Ascending aorta (tissue), 2 donors: Measurements from ENCODE around the gene SIK1. TPM values are rescaled to one million over a fixed set of nuclear protein-coding genes. Genes with fewer than 3 reads are reported as not detected.

Source experiments
- DNase-seq, 2 donors: peaks; one replicate each; pipeline ENCODE4 v3.0.0-alpha.2; 2019; ENCODE audit warnings: low spot score in 2 of 2
- H3K27ac ChIP-seq, 2 donors: fragments of 200-600 bp; sonication (generic); one replicate each; pipeline ENCODE4 v1.5.1; 2016 to 2017; ENCODE audit warnings: mild to moderate bottlenecking in 1 of 2
- H3K27me3 ChIP-seq: fragments of 200-600 bp; sonication (generic); one replicate; pipeline ENCODE4 v1.5.1; 2017
- H3K36me3 ChIP-seq, 2 donors: fragments of 200-600 bp; sonication (generic); one replicate each; pipeline ENCODE4 v1.5.1; 2016
- H3K4me1 ChIP-seq, 2 donors: fragments of 200-600 bp; sonication (generic); one replicate each; pipeline ENCODE4 v1.5.1; 2016 to 2017; ENCODE audit warnings: mild to moderate bottlenecking in 1 of 2
- H3K4me3 ChIP-seq, 2 donors: fragments of 200-600 bp; sonication (generic); one replicate each; pipeline ENCODE4 v1.5.1; 2016 to 2017; ENCODE audit warnings: mild to moderate bottlenecking in 1 of 2
- H3K9me3 ChIP-seq, 2 donors: fragments of 200-600 bp; sonication (generic); one replicate each; pipeline ENCODE4 v1.5.1; 2016
- intact Hi-C: fragments of 100-400 bp; cut with DNase I; formaldehyde crosslinking; loops from one replicate; pipeline ENCODE4 v1.15.1; 2023
- total RNA-seq: library from RNA; depleted of rRNA; stranded (reverse); fragments of >200 nt; gene quantifications from one replicate; pipeline ENCODE4 v1.1.0, GENCODE V29; 2016
- TF ChIP-seq, protein P1 (sequence below), 3 experiments: fragments of 200-600 bp in 2 of 3; fragments of 450-650 bp in 1 of 3; sonication (generic) in 2 of 3; IDR thresholded peaks; one replicate each; pipeline ENCODE4 v1.5.1; 2016 to 2019; ENCODE audit warnings: antibody characterized with exemption in 3 of 3, mild to moderate bottlenecking in 1 of 3, moderate library complexity in 1 of 3

The SIK1 gene
- total RNA-seq, 1 donor from 2014 or later = 1.4 TPM

DNA sequence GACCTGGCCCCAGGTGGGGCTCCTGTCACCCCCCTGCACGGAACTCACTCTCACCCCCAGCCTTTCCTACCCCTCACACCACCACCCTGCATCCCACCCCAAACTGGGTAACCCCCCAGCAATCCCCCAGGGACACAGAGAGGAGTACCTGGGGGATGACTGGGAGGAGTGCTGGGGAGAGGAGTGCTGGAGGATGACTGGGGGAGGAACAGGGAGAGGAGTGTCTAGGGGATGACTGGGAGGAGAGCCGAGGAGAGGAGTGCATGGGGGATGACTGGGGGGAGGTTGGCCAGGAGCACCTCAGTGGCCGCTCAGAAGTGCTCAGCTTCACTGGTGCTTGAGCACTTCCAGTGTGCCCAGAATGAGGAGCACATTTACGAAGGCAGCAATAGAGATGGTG, 59.1 kb downstream of the SIK1 start:
- TF ChIP-seq, protein P1, sequence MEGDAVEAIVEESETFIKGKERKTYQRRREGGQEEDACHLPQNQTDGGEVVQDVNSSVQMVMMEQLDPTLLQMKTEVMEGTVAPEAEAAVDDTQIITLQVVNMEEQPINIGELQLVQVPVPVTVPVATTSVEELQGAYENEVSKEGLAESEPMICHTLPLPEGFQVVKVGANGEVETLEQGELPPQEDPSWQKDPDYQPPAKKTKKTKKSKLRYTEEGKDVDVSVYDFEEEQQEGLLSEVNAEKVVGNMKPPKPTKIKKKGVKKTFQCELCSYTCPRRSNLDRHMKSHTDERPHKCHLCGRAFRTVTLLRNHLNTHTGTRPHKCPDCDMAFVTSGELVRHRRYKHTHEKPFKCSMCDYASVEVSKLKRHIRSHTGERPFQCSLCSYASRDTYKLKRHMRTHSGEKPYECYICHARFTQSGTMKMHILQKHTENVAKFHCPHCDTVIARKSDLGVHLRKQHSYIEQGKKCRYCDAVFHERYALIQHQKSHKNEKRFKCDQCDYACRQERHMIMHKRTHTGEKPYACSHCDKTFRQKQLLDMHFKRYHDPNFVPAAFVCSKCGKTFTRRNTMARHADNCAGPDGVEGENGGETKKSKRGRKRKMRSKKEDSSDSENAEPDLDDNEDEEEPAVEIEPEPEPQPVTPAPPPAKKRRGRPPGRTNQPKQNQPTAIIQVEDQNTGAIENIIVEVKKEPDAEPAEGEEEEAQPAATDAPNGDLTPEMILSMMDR (IDR thresholded peaks at IDR 0.05) = no peak
- Histone ChIP-seq H3K9me3 (no peaks in the 10 kb centered on the region), H3K4me3 (no peak overlapping the region), H3K27ac (no peak overlapping the region), H3K4me1 (no peaks in the 10 kb centered on the region), H3K36me3 (no peaks in the 10 kb centered on the region), H3K27me3 (no peaks in the 10 kb centered on the region)
- intact Hi-C loops = no loop called here
- no peak for DNase-seq

DNA sequence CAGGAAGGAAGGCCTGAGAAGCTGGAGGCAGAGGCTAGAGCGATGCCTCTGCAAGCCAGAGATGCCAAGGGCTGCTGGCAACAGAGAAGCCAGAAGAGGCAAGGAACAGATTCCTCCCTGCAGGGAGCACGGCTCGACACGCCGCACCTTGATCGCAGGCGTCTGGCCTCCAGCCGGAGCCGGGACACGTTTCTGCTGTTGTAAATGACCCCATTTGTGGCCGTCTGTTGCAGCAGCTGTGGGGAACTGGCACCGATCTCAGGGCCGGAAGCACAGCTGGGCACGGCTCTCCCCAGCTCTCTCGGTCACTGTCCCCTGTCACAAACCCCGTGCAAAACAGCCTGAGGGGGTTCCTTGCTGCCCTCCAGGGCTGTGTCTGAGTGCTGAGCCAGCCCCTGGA, 59.6 kb downstream of the SIK1 start:
- H3K4me3 ChIP-seq = no peak overlapping the region
- intact Hi-C loops = no loop called here
- H3K36me3 ChIP-seq = no peaks in the 10 kb centered on the region
- no peaks in the 10 kb centered on the region for H3K9me3 ChIP-seq
- no peak overlapping the region for H3K27ac ChIP-seq
- DNase-seq = no peak
- H3K4me1 ChIP-seq = no peaks in the 10 kb centered on the region
- TF ChIP-seq, protein P1 (IDR thresholded peaks at IDR 0.05) = no peak
- H3K27me3 ChIP-seq = no peaks in the 10 kb centered on the region

DNA sequence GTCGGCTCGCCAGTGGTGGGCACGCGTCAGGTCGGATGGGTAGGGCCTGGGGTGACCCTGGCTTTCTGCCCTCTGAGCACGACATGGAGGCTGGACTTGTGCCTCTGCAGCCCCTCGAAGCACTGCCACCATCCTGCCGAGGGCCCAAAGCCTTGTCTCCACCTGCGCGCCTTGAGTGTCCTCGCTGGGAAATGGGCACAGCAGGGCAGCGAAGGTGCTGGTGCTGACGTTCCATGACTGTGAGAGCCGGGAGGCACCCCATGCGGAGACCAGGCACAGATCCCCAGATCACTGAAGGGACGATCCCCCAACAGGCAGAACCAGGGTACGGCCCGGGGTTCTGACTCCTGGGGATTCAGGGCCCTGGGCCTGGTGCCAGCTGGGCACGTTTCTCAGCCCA, 60.3 kb downstream of the SIK1 start:
- H3K27me3 ChIP-seq = no peaks in the 10 kb centered on the region
- no peak for DNase-seq
- H3K36me3 ChIP-seq = no peaks in the 10 kb centered on the region
- H3K27ac ChIP-seq = no peak overlapping the region
- intact Hi-C loops = no loop called here
- TF ChIP-seq, protein P1 (IDR thresholded peaks at IDR 0.05) = no peak
- no peak overlapping the region for H3K4me3 ChIP-seq
- H3K9me3 ChIP-seq = no peaks in the 10 kb centered on the region
- H3K4me1 ChIP-seq = no peaks in the 10 kb centered on the region

DNA sequence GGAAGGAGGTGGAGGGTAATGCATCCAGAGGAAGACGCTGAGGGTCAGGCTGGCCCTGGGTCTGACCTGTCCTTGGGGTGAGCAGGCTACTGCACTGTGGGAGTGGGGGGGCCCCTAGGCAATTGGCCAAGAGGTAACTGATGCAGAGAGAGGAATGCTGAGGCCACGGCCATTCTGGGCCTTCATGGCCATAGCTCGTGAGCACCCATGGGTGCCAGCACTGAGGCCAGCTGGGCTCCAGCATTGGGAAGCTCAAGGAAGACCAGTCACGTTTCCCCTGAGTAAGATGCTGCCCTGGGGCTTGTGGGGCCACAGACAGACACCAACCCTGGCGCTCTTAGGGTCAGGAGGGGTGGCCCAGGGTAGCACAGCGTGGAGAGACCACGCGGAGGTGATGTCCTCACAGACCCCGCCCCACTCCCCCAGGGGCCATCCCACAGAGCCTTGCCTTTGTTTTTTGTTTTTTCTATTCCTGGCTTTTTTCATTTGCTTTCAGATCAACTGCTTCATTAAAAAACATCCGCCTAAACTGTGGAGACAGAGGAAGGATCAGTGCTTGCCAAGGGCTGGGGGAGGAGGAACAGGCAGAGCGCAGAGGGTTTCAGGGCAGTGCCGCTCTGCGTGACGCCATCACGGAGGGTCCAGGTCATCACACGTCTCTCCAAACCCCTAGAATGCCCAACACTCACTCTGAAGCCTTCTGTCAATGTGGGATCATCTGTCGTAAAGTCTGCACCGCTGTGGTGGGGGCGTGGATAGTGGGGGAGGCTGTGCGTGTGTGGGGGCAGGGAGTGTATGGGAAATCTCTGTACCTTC, 61.1 kb downstream of the SIK1 start:
- Histone ChIP-seq H3K27me3 (no peaks in the 10 kb centered on the region), H3K4me1 (no peaks in the 10 kb centered on the region), H3K36me3 (no peaks in the 10 kb centered on the region), H3K4me3 (no peak overlapping the region), H3K27ac (no peak overlapping the region), H3K9me3 (no peaks in the 10 kb centered on the region)
- no peak for DNase-seq
- intact Hi-C loops = no loop called here
- TF ChIP-seq, protein P1 (IDR thresholded peaks at IDR 0.05) = no peak

DNA sequence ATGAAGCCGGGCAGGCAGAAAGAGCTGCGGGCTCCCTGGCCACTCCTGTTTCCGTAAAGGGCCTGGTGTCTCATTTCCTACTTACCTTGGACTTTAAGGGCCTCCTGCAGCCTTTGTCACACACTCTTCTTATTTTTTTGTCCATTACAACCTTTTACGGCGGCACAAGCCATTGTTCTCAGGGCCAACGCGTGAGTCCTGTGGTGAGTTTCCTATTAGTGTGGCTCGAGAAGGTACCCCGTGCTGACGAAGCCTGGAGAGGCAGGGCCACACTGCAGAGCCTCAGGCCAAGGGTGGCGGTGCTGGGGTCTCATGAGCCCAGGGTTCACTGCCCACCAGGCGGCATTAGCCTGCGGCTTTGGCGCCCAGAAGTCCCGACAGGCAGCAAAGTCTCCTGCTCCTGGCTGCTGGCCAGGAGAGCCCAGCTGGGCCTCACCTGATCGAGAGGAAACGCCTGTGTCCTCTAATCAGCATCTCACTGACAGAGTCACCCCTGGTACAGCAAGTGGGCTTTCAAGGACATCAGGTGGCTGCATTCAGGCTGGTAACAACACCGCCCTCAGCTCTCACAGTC, 62.0 kb downstream of the SIK1 start:
- intact Hi-C loops = no loop called here
- Histone ChIP-seq H3K4me1 (no peaks in the 10 kb centered on the region), H3K36me3 (no peaks in the 10 kb centered on the region), H3K27ac (no peak overlapping the region), H3K9me3 (no peaks in the 10 kb centered on the region), H3K4me3 (no peak overlapping the region), H3K27me3 (no peaks in the 10 kb centered on the region)
- no peak for DNase-seq
- TF ChIP-seq, protein P1 (IDR thresholded peaks at IDR 0.05) = no peak

Other genes with a start within 250 kb of the SIK1 start
- gene HSF2BP, start 232.4 kb upstream of the SIK1 start, total RNA-seq = 0.75 TPM
- gene RRP1B, start 232.4 kb upstream of the SIK1 start, total RNA-seq = 10.6 TPM